Sigmoid colon (tissue), 4 donors: ENCODE measurements around the gene FBXL16.

Experiments
- EP300 ChIP-seq, 4 donors: sonication (generic); formaldehyde crosslinking; IDR thresholded peaks; one replicate each; pipeline ENCODE4 v1.6.1; 2017; ENCODE audit warnings: antibody characterized with exemption in 4 of 4
- POLR2A ChIP-seq, 2 donors: fragments of 450-650 bp; IDR thresholded peaks; one replicate each; pipeline ENCODE4 v1.6.1; 2016; ENCODE audit warnings: antibody characterized with exemption in 2 of 2, mild to moderate bottlenecking in 2 of 2, moderate library complexity in 2 of 2
- POLR2AphosphoS5 ChIP-seq, 4 donors: sonication (generic); formaldehyde crosslinking; IDR thresholded peaks; one replicate each; pipeline ENCODE4 v1.6.1; 2017; ENCODE audit warnings: antibody characterized with exemption in 4 of 4
- TF ChIP-seq, protein P1 (sequence below), 4 experiments: fragments of 450-650 bp in 3 of 4; fragments of 200-600 bp in 1 of 4; IDR thresholded peaks; one replicate each; pipeline ENCODE4 v1.5.1; 2016 to 2019; ENCODE audit warnings: antibody characterized with exemption in 4 of 4, mild to moderate bottlenecking in 3 of 4, moderate library complexity in 2 of 4

DNA sequence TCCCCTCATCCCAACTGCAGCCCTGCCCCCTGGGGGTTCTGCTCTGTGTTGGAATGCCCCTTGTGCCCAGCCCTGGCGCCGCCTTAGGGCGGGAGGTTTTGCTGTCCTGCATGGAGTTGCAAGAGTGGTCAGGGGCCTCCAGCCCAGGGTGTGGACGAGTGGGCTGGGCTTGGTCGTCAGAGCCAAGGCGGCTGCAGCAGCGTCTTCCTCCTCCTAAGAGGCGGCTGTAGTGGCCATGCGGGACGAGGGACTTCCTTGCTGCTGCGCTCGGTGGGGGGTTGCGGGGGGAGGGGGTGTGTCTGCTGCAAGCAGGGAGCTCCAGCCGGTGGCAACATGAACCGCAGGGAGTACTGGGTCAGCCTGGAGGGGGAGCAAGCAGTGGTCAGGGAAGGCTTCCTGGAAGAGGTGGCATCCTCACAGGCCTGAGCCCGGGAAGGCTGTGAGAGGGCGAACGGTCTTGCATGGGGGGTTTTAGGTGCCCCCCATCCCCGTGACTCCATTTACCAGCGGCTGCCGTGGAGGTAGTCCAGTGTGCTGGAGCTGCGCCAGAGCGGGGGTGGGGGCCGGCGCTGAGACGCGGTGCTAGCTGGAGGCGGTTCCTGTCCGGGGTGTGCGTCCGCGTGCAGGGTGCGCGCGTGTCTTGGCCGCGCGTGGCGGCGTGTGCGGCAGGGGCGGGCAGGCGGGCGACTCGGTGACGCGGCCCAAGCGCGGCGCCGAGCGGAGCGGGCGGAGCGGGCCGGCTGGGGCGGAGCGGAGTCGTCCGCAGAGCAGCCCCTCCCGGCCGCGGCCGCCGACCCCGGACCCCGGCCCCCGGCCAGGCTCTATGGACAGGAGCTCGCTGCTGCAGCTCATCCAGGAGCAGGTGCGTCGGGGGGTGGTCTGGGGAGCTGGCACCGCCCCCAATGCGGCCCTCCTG, 30.4 kb downstream of the FBXL16 start, which contains the start of gene RHBDL1:
- no peak for TF ChIP-seq POLR2A (IDR thresholded peaks at IDR 0.05)
- TF ChIP-seq, protein P1, sequence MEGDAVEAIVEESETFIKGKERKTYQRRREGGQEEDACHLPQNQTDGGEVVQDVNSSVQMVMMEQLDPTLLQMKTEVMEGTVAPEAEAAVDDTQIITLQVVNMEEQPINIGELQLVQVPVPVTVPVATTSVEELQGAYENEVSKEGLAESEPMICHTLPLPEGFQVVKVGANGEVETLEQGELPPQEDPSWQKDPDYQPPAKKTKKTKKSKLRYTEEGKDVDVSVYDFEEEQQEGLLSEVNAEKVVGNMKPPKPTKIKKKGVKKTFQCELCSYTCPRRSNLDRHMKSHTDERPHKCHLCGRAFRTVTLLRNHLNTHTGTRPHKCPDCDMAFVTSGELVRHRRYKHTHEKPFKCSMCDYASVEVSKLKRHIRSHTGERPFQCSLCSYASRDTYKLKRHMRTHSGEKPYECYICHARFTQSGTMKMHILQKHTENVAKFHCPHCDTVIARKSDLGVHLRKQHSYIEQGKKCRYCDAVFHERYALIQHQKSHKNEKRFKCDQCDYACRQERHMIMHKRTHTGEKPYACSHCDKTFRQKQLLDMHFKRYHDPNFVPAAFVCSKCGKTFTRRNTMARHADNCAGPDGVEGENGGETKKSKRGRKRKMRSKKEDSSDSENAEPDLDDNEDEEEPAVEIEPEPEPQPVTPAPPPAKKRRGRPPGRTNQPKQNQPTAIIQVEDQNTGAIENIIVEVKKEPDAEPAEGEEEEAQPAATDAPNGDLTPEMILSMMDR (IDR thresholded peaks at IDR 0.05): no peak
- TF ChIP-seq POLR2AphosphoS5 (IDR thresholded peaks at IDR 0.05): peak in 1 of 4 donors; percentile 7
- TF ChIP-seq EP300 (IDR thresholded peaks at IDR 0.05): no peak
